ENCODE measurements around the gene NDUFB8. TPM values are rescaled to one million over a fixed set of nuclear protein-coding genes. Genes with fewer than 3 reads are reported as not detected.

Gene NDUFB8
- total RNA-seq, 1 donor = 98.9 TPM

GRCh38 chr10:100520811-100521210, 8.9 kb downstream of the NDUFB8 start:
- H3K4me3 ChIP-seq (ENCODE audit: low read depth, low read length) = no peak overlapping the region
- DNase-seq (ENCODE audit: low read depth) = peak; percentile 63
- TF ChIP-seq, protein P1, sequence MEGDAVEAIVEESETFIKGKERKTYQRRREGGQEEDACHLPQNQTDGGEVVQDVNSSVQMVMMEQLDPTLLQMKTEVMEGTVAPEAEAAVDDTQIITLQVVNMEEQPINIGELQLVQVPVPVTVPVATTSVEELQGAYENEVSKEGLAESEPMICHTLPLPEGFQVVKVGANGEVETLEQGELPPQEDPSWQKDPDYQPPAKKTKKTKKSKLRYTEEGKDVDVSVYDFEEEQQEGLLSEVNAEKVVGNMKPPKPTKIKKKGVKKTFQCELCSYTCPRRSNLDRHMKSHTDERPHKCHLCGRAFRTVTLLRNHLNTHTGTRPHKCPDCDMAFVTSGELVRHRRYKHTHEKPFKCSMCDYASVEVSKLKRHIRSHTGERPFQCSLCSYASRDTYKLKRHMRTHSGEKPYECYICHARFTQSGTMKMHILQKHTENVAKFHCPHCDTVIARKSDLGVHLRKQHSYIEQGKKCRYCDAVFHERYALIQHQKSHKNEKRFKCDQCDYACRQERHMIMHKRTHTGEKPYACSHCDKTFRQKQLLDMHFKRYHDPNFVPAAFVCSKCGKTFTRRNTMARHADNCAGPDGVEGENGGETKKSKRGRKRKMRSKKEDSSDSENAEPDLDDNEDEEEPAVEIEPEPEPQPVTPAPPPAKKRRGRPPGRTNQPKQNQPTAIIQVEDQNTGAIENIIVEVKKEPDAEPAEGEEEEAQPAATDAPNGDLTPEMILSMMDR (IDR thresholded peaks at IDR 0.05; ENCODE audit: insufficient read depth, low read length) = no peak

- peak within 1 kb of the TSS; percentile 40 for H3K4me3 ChIP-seq (ENCODE audit: low read depth, low read length)
- no peak for DNase-seq (ENCODE audit: low read depth)
These were observed 10.2 kb downstream of the NDUFB8 start, which contains the start of gene SEC31B for GRCh38 chr10:100519311-100520051. Gene SEC31B, minus strand, starts transcription at chr10:100519861. Its CDS starts 2,909 bp downstream, at chr10:100516952.

DNA sequence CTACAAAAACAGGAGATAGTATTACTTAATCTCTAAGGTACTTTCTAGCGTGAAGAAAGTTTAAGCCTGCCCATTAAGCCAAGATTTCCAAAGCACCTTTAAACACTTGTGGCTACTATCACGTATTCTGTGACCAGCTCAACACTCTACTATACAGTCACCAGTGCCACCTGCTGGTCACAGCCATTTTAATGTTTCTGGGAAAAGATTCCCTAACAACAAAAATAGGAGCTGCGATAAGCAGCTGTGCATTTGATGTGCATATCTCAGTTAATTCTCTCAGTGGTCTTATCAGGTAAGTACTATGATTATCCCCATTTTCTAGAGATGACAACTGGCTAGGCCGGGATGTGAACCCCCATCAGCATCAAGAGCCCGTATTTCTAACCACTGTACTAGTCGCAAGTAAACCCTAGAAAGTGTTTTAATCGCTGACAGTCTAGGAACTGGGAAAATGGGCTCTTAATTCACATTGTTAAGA, 10.9 kb downstream of the NDUFB8 start:
- no peak overlapping the region for H3K4me3 ChIP-seq (ENCODE audit: low read depth, low read length)
- peak; percentile 75 for DNase-seq (ENCODE audit: low read depth)
- TF ChIP-seq, protein P1 (IDR thresholded peaks at IDR 0.05; ENCODE audit: insufficient read depth, low read length) = peak; percentile 66

More at GRCh38 chr10:100519311-100520051, 10.2 kb downstream of the NDUFB8 start, which contains the start of gene SEC31B:
- TF ChIP-seq, protein P1 (IDR thresholded peaks at IDR 0.05; ENCODE audit: insufficient read depth, low read length) = no peak

- no peak overlapping the region for H3K4me3 ChIP-seq (ENCODE audit: low read depth, low read length)
- TF ChIP-seq, protein P1 (IDR thresholded peaks at IDR 0.05; ENCODE audit: insufficient read depth, low read length) = no peak
- no peak for DNase-seq (ENCODE audit: low read depth)
These were observed 12.8 kb downstream of the NDUFB8 start for GRCh38 chr10:100516847-100517246.

DNA sequence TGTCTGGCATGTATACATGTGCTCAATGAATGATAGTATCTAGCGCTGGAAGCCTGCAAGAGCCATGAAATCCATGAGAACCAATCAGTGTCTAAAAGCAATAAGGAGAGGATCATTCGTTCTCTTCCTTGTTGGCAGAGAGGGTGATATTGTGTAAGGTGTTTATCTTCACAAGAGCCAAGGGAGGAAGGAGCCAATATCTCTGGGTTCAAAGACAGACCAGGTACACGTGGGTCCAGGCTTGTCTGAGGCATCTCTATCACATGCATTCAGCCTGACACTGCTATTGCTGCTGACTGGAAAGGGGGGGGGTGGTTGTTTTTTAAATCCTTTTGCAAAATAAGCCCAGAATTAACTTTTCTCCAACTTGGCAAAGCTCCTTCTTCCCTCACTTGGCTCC, 14.1 kb downstream of the NDUFB8 start:
- TF ChIP-seq, protein P1 (IDR thresholded peaks at IDR 0.05; ENCODE audit: insufficient read depth, low read length) = no peak
- no peak overlapping the region for H3K4me3 ChIP-seq (ENCODE audit: low read depth, low read length)
- DNase-seq (ENCODE audit: low read depth) = no peak

GRCh38 chr10:100510533-100511308, 18.9 kb downstream of the NDUFB8 start:
- no peak for DNase-seq (ENCODE audit: low read depth)
- H3K4me3 ChIP-seq (ENCODE audit: low read depth, low read length) = no peak overlapping the region
- TF ChIP-seq, protein P1 (IDR thresholded peaks at IDR 0.05; ENCODE audit: insufficient read depth, low read length) = no peak

All from fibroblast of the aortic adventitia (primary cell).